GM04504 (cell line): Measurements from ENCODE around the gene NFATC4.

Experiments
- DNase-seq: peaks from one replicate; pipeline ENCODE4 v3.0.0-alpha.2; 2012; ENCODE audit warnings: low read depth

NFATC4 gene

GRCh38 chr14:24389226-24389848 lies 21.4 kb downstream of the NFATC4 start:
- no peak for DNase-seq

- no peak for DNase-seq
These were observed 22.9 kb downstream of the NFATC4 start for GRCh38 chr14:24390701-24391468.

- DNase-seq = no peak
These were observed 24.5 kb downstream of the NFATC4 start for GRCh38 chr14:24392325-24393091.

- DNase-seq = no peak
These were observed 26.3 kb downstream of the NFATC4 start for GRCh38 chr14:24394275-24394674.

- no peak for DNase-seq
These were observed 27.9 kb downstream of the NFATC4 start for GRCh38 chr14:24395609-24396582.

- no peak for DNase-seq
These were observed 29.8 kb downstream of the NFATC4 start for GRCh38 chr14:24397639-24398292.

- DNase-seq = no peak
These were observed 30.3 kb downstream of the NFATC4 start for GRCh38 chr14:24398293-24398652.

GRCh38 chr14:24398653-24399446 lies 30.9 kb downstream of the NFATC4 start, which contains the start of gene NYNRIN:
TSS of gene NYNRIN (plus strand) at chr14:24399003. CDS start at chr14:24399247, 244 bp downstream.
- no peak for DNase-seq

GRCh38 chr14:24399447-24399822 lies 31.5 kb downstream of the NFATC4 start:
- no peak for DNase-seq

- no peak for DNase-seq
These were observed 32.2 kb downstream of the NFATC4 start for GRCh38 chr14:24399999-24400718.

GRCh38 chr14:24401810-24402702 lies 34.1 kb downstream of the NFATC4 start:
- no peak for DNase-seq

- DNase-seq = no peak
These were observed 35.5 kb downstream of the NFATC4 start for GRCh38 chr14:24403294-24403998.

GRCh38 chr14:24404814-24405213 lies 36.8 kb downstream of the NFATC4 start:
- no peak for DNase-seq

- DNase-seq = no peak
These were observed 38.4 kb downstream of the NFATC4 start for GRCh38 chr14:24406416-24406815.

GRCh38 chr14:24407608-24408325 lies 39.8 kb downstream of the NFATC4 start:
- DNase-seq = no peak

GRCh38 chr14:24408764-24409163 lies 40.8 kb downstream of the NFATC4 start:
- no peak for DNase-seq

- no peak for DNase-seq
These were observed 41.2 kb downstream of the NFATC4 start for GRCh38 chr14:24409192-24409591.
